Skeletal muscle cell (primary cell): Measurements from ENCODE around the gene FOXD3.
"Not testable (repeated sequence)": the region's sequence is repeated elsewhere in the genome, so short reads cannot be mapped to it uniquely, and the experiment has no call there.

ENCODE experiments used
- DNase-seq: peaks from one replicate; pipeline ENCODE4 v3.0.0-alpha.2; 2010; ENCODE audit warnings: low read depth
- H3K4me3 ChIP-seq: 2 replicates; pipeline ENCODE4 v1.5.1; 2011; ENCODE audit warnings: low read depth, mild to moderate bottlenecking, control low read depth, low read length, moderate library complexity

The FOXD3 gene

GRCh38 chr1:63352736-63353135 is 30.4 kb downstream of the FOXD3 start:
- H3K4me3 ChIP-seq: no peak overlapping the region
- no peak for DNase-seq

- not testable (repeated sequence) for DNase-seq, H3K4me3 ChIP-seq
These were observed 33.9 kb downstream of the FOXD3 start for GRCh38 chr1:63356234-63356633.

- H3K4me3 ChIP-seq: no peak overlapping the region
- no peak for DNase-seq
These were observed 37.2 kb downstream of the FOXD3 start for GRCh38 chr1:63359561-63359960.

DNA sequence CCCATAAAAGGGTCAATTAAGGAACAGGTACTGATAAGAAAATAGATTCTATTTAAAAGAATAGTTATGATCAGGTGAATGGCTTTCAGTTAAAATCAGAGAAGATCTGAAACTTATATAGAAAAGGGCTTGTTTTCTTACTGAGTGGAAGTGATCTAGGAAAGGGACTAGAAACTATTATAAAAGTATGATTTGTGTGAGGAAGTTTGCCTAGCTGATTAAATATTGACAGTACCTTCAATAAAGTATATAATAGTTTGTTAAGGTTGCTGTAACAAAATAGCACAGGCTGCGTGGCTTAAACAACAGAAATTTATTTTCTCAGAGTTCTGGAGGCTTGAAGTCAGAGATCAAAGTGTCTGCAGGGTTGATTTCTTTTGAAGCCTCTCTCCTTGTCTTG is 39.7 kb downstream of the FOXD3 start:
- no peak overlapping the region for H3K4me3 ChIP-seq
- DNase-seq: no peak

DNA sequence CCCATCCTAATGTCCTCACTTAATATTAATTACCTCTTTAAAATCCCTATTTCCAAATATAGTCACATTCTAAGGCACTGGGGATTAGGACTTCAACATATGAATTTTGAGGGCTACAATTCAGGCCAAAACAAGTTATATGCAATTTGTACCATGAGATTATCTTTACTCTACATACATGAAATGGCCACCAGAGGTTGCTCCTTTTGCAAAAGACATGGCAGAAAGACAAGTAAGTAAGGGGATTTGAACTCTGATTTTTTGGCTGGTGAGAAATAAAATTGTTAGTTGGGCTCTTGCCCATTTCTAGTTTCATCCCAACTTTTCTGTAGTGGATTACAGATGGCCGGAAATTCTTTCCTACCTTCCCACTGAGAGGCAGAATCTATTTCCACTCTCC is 40.2 kb downstream of the FOXD3 start:
- DNase-seq: no peak
- no peak overlapping the region for H3K4me3 ChIP-seq

GRCh38 chr1:63363014-63363413 is 40.6 kb downstream of the FOXD3 start:
- no peak for DNase-seq
- no peak overlapping the region for H3K4me3 ChIP-seq

GRCh38 chr1:63366908-63367214 is 44.5 kb downstream of the FOXD3 start:
- peak overlapping the region; percentile 97 for H3K4me3 ChIP-seq
- DNase-seq: no peak

DNA sequence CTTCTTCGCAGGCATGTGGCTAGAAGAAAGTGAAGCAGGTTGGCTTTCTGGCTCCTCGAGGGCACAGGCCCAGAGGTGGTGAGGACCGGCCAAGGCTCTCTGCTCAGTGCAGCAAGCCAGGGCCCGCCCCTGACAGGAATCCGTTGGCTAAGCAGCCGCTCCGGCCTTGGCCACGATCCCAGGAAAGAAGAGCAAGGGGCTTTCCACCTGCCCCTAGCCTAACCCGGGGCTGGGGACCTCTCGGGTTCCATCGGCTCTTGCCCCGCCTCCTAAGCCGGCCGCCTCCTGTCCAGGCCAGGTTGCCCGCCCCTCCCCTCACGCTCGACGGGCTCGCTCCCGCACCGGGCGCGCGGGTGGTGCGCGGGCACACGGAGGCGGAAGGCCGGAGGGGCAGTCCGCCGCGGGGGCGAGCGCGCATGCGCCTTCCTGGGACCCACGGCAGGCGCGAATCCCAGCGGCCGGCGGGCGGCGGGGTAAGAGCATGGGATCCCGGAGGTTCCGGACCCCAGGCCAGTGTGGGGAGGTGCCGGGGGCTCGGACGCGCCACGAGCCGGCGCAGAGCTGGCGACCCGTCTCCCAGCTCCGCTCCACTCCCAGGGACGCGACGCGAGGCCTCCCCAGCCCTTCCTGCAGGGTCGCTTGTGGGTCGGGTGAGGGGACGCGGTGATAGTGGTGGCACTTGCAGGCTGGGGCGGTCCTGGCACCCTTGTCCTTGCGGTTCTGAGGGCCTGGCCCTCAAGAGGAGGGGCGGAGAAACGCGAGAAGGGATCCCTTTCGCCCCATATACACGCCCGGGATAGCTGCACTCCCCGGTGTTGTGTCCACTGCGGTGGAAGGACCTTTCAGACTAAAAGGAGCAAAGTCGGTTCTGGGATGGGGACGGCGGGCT is 45.1 kb downstream of the FOXD3 start, which contains the start of gene ALG6:
Gene ALG6, plus strand, starts transcription at position 413 of the 889 bp plus-strand sequence. CDS start 3,351 bp downstream, outside the sequence.
- DNase-seq: peak; percentile 73

DNA sequence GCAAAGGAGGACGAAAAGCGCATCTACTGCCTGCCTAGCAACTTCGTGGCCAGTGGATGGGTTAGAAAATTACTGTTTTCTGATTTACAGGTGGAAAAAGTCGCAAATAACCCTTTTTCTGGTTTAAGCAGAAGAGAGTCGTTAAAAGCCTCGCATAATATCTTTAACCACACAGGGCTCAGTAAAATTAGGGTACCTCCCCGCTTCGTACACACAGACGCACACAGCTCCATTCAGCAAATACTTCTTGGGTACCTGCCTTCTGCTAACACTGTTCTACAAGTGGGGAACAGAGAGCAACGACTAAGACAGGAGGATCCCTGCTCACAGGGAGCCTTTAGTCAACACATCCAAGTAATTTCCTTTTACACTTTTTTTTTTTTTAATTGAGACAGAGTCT is 45.8 kb downstream of the FOXD3 start:
- H3K4me3 ChIP-seq: peak overlapping the region; percentile 97
- DNase-seq: no peak

More for the DNA sequence above, 45.1 kb downstream of the FOXD3 start, which contains the start of gene ALG6:
- peak within 1 kb of the TSS; percentile 97 for H3K4me3 ChIP-seq
